ENCODE data around the gene SLC22A6.

SLC22A6 gene, protein sequence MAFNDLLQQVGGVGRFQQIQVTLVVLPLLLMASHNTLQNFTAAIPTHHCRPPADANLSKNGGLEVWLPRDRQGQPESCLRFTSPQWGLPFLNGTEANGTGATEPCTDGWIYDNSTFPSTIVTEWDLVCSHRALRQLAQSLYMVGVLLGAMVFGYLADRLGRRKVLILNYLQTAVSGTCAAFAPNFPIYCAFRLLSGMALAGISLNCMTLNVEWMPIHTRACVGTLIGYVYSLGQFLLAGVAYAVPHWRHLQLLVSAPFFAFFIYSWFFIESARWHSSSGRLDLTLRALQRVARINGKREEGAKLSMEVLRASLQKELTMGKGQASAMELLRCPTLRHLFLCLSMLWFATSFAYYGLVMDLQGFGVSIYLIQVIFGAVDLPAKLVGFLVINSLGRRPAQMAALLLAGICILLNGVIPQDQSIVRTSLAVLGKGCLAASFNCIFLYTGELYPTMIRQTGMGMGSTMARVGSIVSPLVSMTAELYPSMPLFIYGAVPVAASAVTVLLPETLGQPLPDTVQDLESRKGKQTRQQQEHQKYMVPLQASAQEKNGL

GRCh38 chr11:62984451-62984991, at the start of gene SLC22A6:
Gene SLC22A6 (minus strand): TSS chr11:62984967. CDS start chr11:62984690, 277 bp downstream.
- DNase-seq = no peak

DNA sequence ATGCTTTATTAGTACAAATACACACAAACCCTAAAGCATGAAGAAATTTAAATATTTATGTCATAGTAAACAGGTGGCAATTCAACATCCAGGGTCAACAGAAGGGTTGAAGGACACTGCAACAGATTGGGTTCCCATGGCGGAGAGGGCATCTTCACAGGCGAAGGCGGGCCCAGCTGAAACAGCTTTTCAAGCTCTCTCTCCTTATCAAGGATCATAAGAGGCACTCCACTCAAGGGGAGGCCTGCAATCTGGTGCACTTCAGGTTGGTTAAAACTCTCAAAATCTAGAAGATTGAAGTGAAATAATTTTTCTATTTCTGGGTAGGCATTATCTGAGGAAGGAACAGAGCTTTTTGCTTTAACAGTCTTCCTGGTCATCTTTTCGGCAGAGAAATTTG, 47.7 kb upstream of the SLC22A6 start:
- no peak for DNase-seq

- peak; percentile 65 for DNase-seq
These were observed 39.3 kb upstream of the SLC22A6 start for GRCh38 chr11:63023841-63024648.

GRCh38 chr11:63023222-63023814, 38.6 kb upstream of the SLC22A6 start:
- DNase-seq = no peak

DNA sequence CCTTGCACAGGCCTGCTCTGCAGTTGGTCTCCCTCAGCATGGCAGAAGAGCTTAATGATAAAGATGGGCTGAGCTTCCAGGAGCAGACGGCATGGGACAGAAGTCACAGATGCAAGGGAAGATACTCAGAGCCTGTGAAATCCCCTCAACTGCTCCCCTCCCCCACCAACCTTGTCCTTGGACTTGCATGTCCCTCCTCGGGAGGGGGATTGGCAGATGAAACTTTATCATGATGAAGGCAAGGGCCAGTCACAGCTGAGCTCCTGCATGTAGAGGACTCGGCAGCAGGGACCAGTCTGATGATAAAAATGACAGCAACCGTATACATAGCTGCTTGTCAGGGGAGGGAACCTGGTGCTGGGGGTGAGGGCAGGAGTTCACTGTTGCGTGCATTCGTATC, 37.7 kb upstream of the SLC22A6 start:
- DNase-seq = no peak

DNA sequence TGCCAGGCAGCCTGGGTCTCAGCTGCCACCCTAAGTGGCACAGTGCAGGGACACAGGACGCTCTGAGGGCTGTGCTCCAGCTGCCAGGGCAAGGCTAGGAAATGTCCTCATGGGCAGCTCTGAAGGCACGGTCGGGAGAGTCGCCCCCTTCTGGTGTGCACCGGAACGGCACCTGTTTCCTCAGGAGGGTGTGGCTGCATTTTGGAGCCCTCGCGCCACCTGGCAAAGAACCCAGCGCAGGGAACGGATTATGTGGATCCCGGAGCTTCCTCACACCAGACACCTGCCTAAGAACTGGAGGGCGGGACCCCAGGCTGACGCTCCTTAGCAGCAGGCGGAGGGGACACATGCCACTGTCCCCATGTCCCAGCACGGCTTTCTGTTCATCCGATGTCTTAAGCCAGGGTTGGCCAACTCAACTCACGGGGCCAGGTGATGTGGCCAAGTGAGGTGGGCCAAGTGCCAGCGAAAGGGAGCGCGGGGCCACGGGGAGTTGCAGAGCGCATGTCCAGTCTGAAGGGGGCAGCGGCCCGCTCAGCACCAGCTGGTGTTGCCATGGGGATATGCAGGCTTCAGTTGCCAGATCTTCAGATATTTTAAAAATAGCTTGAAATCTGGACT, 36.0 kb upstream of the SLC22A6 start:
- DNase-seq = peak; percentile 26

DNA sequence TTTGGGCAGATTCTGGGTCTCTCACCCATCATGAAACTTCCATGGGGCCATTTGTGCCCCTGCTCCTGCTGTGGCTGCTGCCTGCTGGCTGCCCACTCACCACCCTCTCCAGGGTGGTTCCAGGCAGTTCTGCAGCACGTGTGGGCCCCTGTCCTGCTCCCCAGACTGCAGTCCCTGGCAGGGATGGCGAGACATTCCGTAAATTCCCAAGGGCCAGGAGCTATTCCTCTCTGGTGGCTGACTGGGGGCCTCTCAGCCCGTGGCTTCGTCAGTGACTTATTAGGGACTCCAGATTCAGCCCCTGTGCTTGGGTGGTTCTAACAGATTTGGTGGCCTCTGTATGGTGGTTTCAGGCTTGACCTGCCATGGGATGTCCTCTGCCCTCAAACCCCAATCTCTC, 34.7 kb upstream of the SLC22A6 start:
- no peak for DNase-seq

DNA sequence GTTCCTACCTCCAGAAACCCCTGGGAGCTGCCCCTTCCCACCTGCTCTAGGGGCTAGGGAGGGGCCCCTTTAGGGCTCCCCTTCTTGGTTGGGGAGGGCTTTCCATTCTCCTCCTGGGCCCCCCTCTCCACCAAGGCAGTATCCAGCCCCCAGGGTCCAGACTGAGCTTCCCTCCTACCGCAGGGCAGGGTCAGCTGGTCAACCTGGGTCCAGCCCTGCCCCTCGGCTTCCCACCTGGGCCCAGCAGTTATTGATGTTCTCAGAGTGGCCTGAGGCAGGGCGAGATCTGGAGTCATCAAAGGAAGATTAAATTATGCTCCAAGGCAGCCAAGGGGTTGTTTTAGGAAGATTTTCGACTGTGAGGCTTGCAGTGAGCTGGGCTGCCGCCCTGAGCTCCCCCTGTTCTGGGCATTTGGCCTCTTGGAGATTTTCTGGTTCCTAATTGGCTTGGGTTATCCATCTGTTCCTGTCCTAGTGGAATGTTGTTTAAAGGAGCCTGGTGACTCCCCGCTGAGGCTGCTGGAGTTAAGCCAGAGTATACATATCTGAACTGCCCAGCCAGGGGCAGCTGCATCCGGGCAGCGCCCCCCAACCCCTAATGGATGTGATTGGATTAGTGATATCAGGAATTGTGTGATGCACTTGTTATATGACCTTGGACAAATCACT, 32.7 kb upstream of the SLC22A6 start:
- peak; percentile 4 for DNase-seq

- DNase-seq = no peak
These were observed 30.9 kb upstream of the SLC22A6 start, which contains the start of gene SLC22A8 for GRCh38 chr11:63015521-63016215. Gene SLC22A8 (minus strand): TSS chr11:63015841. CDS start chr11:63014958, 883 bp downstream.

DNA sequence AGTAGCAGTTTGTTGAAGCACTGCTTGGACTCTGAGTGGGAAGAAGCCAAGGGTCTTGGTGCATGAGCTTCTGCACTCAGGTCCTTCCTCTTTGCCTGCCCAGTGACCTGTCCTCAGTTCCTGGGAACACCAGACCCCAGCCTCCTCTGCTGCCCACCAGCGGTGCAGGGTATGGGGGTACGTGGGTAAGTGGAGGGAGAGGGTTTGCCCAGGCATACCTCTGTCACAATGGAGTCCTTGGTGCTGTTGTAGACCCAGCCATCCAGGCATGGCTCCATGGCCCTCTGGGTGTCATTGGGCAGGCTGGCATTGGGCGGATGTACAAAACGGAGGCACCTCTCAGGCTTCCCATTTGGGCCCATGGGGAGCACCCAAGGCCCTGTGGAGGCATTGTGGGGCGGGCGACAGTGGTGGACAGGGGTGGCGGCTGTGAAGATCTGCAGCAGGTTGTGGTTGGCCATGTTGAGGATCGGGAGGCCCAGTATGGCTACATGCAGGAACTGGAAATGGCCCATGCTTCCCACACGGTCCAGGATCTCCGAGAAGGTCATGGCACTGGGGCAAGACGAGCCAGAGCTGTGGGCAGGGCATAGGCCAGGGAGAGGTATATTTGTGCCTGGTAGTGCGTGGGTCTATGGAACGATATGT, 29.8 kb upstream of the SLC22A6 start:
- DNase-seq = no peak

- no peak for DNase-seq
These were observed 28.1 kb upstream of the SLC22A6 start for GRCh38 chr11:63012839-63013238.

DNA sequence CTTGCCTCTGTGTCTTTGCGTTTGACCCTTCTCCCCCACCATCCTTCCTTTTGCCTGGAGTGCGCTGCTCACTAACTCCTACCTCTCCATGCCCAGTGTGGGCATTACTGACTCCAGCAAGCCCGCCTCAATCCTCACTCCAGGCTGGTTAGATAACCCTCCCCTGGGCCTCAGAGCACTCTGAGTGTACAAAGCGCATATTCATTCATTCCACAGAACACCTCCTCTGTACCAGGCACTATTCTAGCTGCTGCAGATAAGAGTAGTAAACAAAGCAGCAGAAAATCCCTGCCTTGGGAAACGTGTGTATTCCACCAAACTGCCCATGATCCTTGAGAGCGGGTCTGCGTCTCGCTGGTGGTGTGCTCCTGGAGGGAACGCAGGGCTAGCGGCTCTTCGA, 27.7 kb upstream of the SLC22A6 start:
- DNase-seq = no peak

- no peak for DNase-seq
These were observed 26.2 kb upstream of the SLC22A6 start for GRCh38 chr11:63010934-63011439.

- DNase-seq = no peak
These were observed 23.2 kb upstream of the SLC22A6 start for GRCh38 chr11:63007920-63008319.

DNA sequence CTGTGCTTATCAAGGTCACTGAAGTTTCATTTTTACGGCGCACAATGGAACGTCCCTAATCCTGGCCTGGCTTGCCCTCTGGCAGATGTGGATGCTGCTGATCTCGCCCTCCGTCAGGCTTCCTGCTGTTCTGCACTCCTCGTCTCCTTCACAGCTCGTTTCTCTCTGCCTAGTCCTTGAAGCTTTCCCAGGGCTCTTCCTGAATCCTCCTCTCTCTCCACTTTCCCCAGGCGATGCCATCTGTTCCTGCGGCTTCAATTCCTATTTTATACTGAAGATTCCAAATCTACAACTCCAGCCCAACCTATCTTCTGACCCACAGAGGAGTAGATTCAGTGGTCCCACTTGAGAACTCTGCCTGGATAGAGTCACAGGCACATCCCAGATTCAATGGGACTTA, 16.7 kb upstream of the SLC22A6 start:
- no peak for DNase-seq

- DNase-seq = peak; percentile 66
These were observed 14.9 kb upstream of the SLC22A6 start for GRCh38 chr11:62999649-63000048.

DNA sequence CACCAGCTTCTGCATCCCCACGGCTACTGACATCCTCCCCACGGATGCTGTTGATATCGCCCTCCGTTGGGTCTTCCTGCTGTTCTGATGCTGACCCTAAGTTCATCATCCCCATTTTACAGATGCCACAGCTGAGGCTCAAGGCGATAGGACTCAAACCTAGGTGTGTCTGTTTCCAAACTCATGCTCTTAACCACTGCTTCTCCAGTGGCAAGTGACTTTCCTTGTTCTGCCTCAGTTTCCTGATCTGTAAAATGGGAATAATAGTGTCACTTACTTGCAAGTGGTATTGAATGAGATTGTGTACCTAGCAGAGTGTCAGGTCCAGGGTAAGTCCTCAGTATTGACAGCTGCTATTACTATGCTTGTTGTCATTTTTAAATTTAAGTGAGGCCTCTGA, 14.4 kb upstream of the SLC22A6 start:
- no peak for DNase-seq

GRCh38 chr11:62996271-62996670, 11.5 kb upstream of the SLC22A6 start:
- no peak for DNase-seq

DNA sequence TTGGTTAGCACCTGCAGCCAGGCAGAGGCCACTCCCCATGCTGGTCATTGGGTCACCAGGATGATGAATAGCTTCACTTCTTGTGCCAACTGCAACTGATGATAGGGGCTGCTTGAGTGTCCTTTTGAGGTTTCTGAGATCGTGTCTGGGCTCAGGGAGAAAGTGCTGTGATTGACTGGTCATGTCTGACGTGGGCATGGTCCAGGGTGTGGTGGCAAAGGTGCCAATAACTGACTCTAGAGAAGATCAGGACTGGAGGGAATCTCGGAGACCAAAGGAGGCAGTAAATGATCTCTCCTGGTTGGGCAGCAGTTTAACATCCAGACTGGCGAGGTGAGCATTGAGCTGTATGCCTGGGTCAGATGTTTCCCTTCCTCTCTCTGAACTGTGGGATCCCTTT, 10.0 kb upstream of the SLC22A6 start:
- no peak for DNase-seq

DNA sequence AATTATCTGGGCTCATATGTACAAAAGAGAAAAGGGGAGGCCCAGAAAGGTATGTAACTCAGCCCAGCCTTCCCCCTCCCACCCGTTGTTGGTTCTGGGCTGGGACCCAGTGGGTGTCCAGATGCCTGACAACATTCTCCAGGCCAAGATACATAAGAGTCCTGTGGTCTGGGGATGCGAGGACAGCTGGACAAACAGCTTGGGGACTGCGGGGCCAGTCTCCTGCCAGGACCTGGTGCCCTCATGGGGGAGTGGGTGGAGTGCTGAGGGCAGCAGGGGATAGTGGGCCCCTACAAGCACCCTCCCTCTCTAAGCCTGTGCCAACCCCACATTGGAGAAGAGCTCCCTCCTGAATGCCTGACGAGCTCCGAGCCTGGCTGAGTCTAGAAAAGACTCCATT, 3.5 kb upstream of the SLC22A6 start:
- DNase-seq = no peak
